ENCODE measurements around the gene ASTN1. TPM values are rescaled to one million over a fixed set of nuclear protein-coding genes. Genes with fewer than 3 reads are reported as not detected.

The ASTN1 gene
- total RNA-seq, 1 donor, result under 0.01 TPM

GRCh38 chr1:176884911-176885310 is 279.6 kb downstream of the ASTN1 start:
- DNase-seq (ENCODE audit: low read depth in 2 of 3, low spot score in 2 of 3), result no peak

GRCh38 chr1:176884286-176884685 is 280.2 kb downstream of the ASTN1 start:
- DNase-seq (ENCODE audit: low read depth in 2 of 3, low spot score in 2 of 3), result no peak

- DNase-seq (ENCODE audit: low read depth in 2 of 3, low spot score in 2 of 3), result peak in 2 of 3 donors; percentile 36 to 62
Measured at GRCh38 chr1:176880955-176881595, 283.4 kb downstream of the ASTN1 start.

- no peak for DNase-seq (ENCODE audit: low read depth in 2 of 3, low spot score in 2 of 3)
Measured at GRCh38 chr1:176879784-176880620, 284.5 kb downstream of the ASTN1 start.

- DNase-seq (ENCODE audit: low read depth in 2 of 3, low spot score in 2 of 3), result no peak
Measured at GRCh38 chr1:176878750-176879536, 285.6 kb downstream of the ASTN1 start.

GRCh38 chr1:176877557-176877956 is 287.0 kb downstream of the ASTN1 start:
- DNase-seq (ENCODE audit: low read depth in 2 of 3, low spot score in 2 of 3), result no peak

GRCh38 chr1:176876966-176877515 is 287.5 kb downstream of the ASTN1 start:
- no peak for DNase-seq (ENCODE audit: low read depth in 2 of 3, low spot score in 2 of 3)

- no peak for DNase-seq (ENCODE audit: low read depth in 2 of 3, low spot score in 2 of 3)
Measured at GRCh38 chr1:176869577-176869976, 294.9 kb downstream of the ASTN1 start.

- no peak for DNase-seq (ENCODE audit: low read depth in 2 of 3, low spot score in 2 of 3)
Measured at GRCh38 chr1:176866011-176866714, 298.3 kb downstream of the ASTN1 start.

- no peak for DNase-seq (ENCODE audit: low read depth in 2 of 3, low spot score in 2 of 3)
Measured at GRCh38 chr1:176864211-176864610, 300.3 kb downstream of the ASTN1 start.

- no peak for DNase-seq (ENCODE audit: low read depth in 2 of 3, low spot score in 2 of 3)
Measured at GRCh38 chr1:176863613-176864012, 300.9 kb downstream of the ASTN1 start.

GRCh38 chr1:176858433-176858916 is 306.0 kb downstream of the ASTN1 start:
- no peak for DNase-seq (ENCODE audit: low read depth in 2 of 3, low spot score in 2 of 3)

- DNase-seq (ENCODE audit: low read depth in 2 of 3, low spot score in 2 of 3), result no peak
Measured at GRCh38 chr1:176857632-176858031, 306.9 kb downstream of the ASTN1 start.

GRCh38 chr1:176854758-176855745 is 309.5 kb downstream of the ASTN1 start:
- no peak for DNase-seq (ENCODE audit: low read depth in 2 of 3, low spot score in 2 of 3)

- DNase-seq (ENCODE audit: low read depth in 2 of 3, low spot score in 2 of 3), result no peak
Measured at GRCh38 chr1:176854121-176854520, 310.4 kb downstream of the ASTN1 start.

GRCh38 chr1:176853503-176853902 is 311.0 kb downstream of the ASTN1 start:
- no peak for DNase-seq (ENCODE audit: low read depth in 2 of 3, low spot score in 2 of 3)

- no peak for DNase-seq (ENCODE audit: low read depth in 2 of 3, low spot score in 2 of 3)
Measured at GRCh38 chr1:176852124-176852523, 312.4 kb downstream of the ASTN1 start.

- DNase-seq (ENCODE audit: low read depth in 2 of 3, low spot score in 2 of 3), result no peak
Measured at GRCh38 chr1:176850871-176851270, 313.6 kb downstream of the ASTN1 start.

- no peak for DNase-seq (ENCODE audit: low read depth in 2 of 3, low spot score in 2 of 3)
Measured at GRCh38 chr1:176849281-176849680, 315.2 kb downstream of the ASTN1 start.
